ENCODE results near the gene TRAF2.

DNA sequence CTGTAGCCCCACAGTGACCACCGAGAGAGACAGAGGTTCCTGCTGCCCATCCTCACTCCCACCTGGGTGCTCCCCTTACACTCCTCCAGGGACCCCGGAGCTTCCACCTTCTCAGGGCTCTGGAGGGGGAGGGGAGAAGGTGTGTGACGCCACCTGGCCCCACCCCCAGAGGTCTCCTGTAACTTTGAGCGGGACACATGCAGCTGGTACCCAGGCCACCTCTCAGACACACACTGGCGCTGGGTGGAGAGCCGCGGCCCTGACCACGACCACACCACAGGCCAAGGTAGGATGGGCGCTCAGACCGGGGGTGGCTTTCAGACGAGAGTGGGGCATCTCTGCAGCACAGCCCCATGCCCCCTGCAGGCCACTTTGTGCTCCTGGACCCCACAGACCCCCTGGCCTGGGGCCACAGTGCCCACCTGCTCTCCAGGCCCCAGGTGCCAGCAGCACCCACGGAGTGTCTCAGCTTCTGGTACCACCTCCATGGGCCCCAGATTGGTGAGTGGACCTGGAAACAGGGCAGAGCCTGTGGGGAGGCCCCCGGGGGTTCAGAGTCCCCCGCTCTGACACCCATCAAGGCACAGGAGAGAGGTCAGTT lies 29.7 kb upstream of the TRAF2 start:
- TF ChIP-seq, protein P1, sequence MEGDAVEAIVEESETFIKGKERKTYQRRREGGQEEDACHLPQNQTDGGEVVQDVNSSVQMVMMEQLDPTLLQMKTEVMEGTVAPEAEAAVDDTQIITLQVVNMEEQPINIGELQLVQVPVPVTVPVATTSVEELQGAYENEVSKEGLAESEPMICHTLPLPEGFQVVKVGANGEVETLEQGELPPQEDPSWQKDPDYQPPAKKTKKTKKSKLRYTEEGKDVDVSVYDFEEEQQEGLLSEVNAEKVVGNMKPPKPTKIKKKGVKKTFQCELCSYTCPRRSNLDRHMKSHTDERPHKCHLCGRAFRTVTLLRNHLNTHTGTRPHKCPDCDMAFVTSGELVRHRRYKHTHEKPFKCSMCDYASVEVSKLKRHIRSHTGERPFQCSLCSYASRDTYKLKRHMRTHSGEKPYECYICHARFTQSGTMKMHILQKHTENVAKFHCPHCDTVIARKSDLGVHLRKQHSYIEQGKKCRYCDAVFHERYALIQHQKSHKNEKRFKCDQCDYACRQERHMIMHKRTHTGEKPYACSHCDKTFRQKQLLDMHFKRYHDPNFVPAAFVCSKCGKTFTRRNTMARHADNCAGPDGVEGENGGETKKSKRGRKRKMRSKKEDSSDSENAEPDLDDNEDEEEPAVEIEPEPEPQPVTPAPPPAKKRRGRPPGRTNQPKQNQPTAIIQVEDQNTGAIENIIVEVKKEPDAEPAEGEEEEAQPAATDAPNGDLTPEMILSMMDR (IDR thresholded peaks at IDR 0.05; ENCODE audit: low read depth, low read length, missing input control), result no peak
- TF ChIP-seq, protein P2, sequence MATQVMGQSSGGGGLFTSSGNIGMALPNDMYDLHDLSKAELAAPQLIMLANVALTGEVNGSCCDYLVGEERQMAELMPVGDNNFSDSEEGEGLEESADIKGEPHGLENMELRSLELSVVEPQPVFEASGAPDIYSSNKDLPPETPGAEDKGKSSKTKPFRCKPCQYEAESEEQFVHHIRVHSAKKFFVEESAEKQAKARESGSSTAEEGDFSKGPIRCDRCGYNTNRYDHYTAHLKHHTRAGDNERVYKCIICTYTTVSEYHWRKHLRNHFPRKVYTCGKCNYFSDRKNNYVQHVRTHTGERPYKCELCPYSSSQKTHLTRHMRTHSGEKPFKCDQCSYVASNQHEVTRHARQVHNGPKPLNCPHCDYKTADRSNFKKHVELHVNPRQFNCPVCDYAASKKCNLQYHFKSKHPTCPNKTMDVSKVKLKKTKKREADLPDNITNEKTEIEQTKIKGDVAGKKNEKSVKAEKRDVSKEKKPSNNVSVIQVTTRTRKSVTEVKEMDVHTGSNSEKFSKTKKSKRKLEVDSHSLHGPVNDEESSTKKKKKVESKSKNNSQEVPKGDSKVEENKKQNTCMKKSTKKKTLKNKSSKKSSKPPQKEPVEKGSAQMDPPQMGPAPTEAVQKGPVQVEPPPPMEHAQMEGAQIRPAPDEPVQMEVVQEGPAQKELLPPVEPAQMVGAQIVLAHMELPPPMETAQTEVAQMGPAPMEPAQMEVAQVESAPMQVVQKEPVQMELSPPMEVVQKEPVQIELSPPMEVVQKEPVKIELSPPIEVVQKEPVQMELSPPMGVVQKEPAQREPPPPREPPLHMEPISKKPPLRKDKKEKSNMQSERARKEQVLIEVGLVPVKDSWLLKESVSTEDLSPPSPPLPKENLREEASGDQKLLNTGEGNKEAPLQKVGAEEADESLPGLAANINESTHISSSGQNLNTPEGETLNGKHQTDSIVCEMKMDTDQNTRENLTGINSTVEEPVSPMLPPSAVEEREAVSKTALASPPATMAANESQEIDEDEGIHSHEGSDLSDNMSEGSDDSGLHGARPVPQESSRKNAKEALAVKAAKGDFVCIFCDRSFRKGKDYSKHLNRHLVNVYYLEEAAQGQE (IDR thresholded peaks at IDR 0.05), result no peak
- TF ChIP-seq FOXA1 (IDR thresholded peaks at IDR 0.05) (no peak), SP1 (IDR thresholded peaks at IDR 0.05) (no peak), MAX (IDR thresholded peaks at IDR 0.05) (no peak), RAD21 (IDR thresholded peaks at IDR 0.05) (no peak), YY1 (IDR thresholded peaks at IDR 0.05) (no peak), TAF1 (conservative IDR thresholded peaks at IDR 0.05) (no peak), GABPA (IDR thresholded peaks at IDR 0.05 in 1 of 2, conservative IDR thresholded peaks at IDR 0.05 in 1 of 2) (no peak), ATF3 (IDR thresholded peaks at IDR 0.05) (no peak), EGR1 (IDR thresholded peaks at IDR 0.05; ENCODE audit: low read depth in 2 of 2) (no peak), RXRA (IDR thresholded peaks at IDR 0.05) (no peak)
- TF ChIP-seq, protein P3, sequence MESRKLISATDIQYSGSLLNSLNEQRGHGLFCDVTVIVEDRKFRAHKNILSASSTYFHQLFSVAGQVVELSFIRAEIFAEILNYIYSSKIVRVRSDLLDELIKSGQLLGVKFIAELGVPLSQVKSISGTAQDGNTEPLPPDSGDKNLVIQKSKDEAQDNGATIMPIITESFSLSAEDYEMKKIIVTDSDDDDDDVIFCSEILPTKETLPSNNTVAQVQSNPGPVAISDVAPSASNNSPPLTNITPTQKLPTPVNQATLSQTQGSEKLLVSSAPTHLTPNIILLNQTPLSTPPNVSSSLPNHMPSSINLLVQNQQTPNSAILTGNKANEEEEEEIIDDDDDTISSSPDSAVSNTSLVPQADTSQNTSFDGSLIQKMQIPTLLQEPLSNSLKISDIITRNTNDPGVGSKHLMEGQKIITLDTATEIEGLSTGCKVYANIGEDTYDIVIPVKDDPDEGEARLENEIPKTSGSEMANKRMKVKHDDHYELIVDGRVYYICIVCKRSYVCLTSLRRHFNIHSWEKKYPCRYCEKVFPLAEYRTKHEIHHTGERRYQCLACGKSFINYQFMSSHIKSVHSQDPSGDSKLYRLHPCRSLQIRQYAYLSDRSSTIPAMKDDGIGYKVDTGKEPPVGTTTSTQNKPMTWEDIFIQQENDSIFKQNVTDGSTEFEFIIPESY (IDR thresholded peaks at IDR 0.05), result no peak
